Neural cell (in vitro differentiated cells): ENCODE results near the gene CD99.

Experiments used
- EZH2 ChIP-seq: fragments of 200-600, 300-800 bp; shearing (Covaris generic), sonication (generic); IDR thresholded peaks from 2 replicates; pipeline ENCODE4 v1.6.1; 2014; ENCODE audit warnings: antibody characterized with exemption, low read length, borderline replicate concordance, mild to moderate bottlenecking; ENCODE audit not compliant: insufficient read depth, poor library complexity, severe bottlenecking
- POLR2AphosphoS5 ChIP-seq: IDR thresholded peaks from 2 replicates; pipeline ENCODE4 v1.6.1; 2012
- TAF1 ChIP-seq: IDR thresholded peaks from 2 replicates; pipeline ENCODE4 v1.6.1; 2012; ENCODE audit warnings: low read depth
- TF ChIP-seq, protein P1 (sequence below): fragments of 450-650 bp; IDR thresholded peaks from 2 replicates; pipeline ENCODE4 v1.5.1; 2014; ENCODE audit warnings: antibody characterized with exemption, mild to moderate bottlenecking, moderate library complexity; ENCODE audit not compliant: poor library complexity, severe bottlenecking

DNA sequence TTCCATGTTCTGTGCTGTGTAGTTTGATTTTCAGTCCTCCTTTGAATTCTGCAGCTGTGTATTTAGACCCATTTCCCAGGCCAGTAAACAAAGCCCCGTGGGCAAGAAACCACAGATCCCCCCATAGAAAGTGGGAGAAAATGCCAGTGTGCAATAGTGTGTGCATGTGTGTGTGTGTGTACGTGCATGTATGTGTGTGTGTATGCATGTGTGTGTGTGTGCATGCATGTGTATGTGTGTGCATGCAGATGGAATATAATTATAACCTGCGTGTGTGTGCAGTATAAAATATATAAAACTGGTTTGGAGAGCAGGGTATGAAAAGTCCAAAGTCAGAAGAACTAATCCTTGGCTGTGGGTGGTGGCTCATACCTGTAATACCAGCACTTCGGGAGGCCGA, 5.2 kb upstream of the CD99 start:
- TF ChIP-seq POLR2AphosphoS5 (no peak), TAF1 (no peak), EZH2 (no peak)
- TF ChIP-seq, protein P1, sequence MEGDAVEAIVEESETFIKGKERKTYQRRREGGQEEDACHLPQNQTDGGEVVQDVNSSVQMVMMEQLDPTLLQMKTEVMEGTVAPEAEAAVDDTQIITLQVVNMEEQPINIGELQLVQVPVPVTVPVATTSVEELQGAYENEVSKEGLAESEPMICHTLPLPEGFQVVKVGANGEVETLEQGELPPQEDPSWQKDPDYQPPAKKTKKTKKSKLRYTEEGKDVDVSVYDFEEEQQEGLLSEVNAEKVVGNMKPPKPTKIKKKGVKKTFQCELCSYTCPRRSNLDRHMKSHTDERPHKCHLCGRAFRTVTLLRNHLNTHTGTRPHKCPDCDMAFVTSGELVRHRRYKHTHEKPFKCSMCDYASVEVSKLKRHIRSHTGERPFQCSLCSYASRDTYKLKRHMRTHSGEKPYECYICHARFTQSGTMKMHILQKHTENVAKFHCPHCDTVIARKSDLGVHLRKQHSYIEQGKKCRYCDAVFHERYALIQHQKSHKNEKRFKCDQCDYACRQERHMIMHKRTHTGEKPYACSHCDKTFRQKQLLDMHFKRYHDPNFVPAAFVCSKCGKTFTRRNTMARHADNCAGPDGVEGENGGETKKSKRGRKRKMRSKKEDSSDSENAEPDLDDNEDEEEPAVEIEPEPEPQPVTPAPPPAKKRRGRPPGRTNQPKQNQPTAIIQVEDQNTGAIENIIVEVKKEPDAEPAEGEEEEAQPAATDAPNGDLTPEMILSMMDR, result no peak
